HepG2 (cell line): ENCODE measurements around the gene AGRN. TPM values are rescaled to one million over a fixed set of nuclear protein-coding genes. Genes with fewer than 3 reads are reported as not detected.

Source experiments
- ATAC-seq: fragments of 200-7000 bp; cut with Tn5 transposase; 3 replicates; pipeline ENCODE4 v1.9.1; 2020; ENCODE audit warnings: mild to moderate bottlenecking, moderate library complexity
- Bru-seq: library from RNA; stranded (reverse); fragments of 400-500 nt; gene quantifications from one replicate; lab custom pipeline; 2021; lab: Mats Ljungman, UMichigan
- BruChase-seq, 2 experiments: library from RNA; stranded (reverse); fragments of 400-500 nt; gene quantifications; one replicate each; lab custom pipeline; 2021; lab: Mats Ljungman, UMichigan
- BruUV-seq: library from RNA; stranded (reverse); fragments of 400-500 nt; replicated peaks from 2 replicates; lab custom pipeline; 2021; lab: Mats Ljungman, UMichigan
- CTCF ChIA-PET: fragments of 300-600 bp; formaldehyde crosslinking; extraction: SDS; loops from one replicate; lab custom pipeline; 2021; ENCODE audit warnings: low total read pairs, inconsistent platforms, low intra/inter-chr PET ratio; lab: Yijun Ruan, JAX
- POLR2A ChIA-PET: fragments of 350-600 bp; sonication (Branson Sonifier 250); formaldehyde crosslinking; loops from one replicate; lab custom pipeline; 2020; ENCODE audit warnings: antibody characterized with exemption, inconsistent platforms; lab: Yijun Ruan, JAX
- DNase-seq: peaks from one replicate; pipeline ENCODE4 v3.0.0-alpha.2; 2015; ENCODE audit warnings: low spot score
- FAIRE-seq: peaks from 3 replicates; lab custom pipeline; 2011; peaks lifted over from hg19 to GRCh38; lab: Jason Lieb, UNC
- H2AFZ ChIP-seq: one replicate; pipeline ENCODE4 v1.6.1; 2011; ENCODE audit warnings: low read length, inconsistent platforms
- H3K27ac ChIP-seq: fragments of 300-600 bp; 3 replicates; pipeline ENCODE4 v1.8.0; 2011; ENCODE audit warnings: mixed run types, mild to moderate bottlenecking, mixed read lengths, low read length, inconsistent platforms; ENCODE audit not compliant: insufficient read depth; ENCODE audit errors: extremely low read length
- H3K27me3 ChIP-seq, 2 experiments: fragments of 200-600 bp in 1 of 2; 2 replicates in 1 of 2; 3 replicates in 1 of 2; pipeline versions ENCODE4 v1.6.0 to v1.8.0; 2011; ENCODE audit warnings: low read length in 2 of 2, mild to moderate bottlenecking in 2 of 2, moderate library complexity in 2 of 2, inconsistent platforms in 1 of 2; ENCODE audit not compliant: insufficient read depth in 2 of 2, control insufficient read depth in 1 of 2
- H3K36me3 ChIP-seq, 2 experiments: fragments of 200-600 bp in 1 of 2; replicated peaks in 1 of 2; 2 replicates in 1 of 2; 3 replicates in 1 of 2; pipeline versions ENCODE4 v1.5.1 to v1.8.0; 2011; ENCODE audit warnings: low read length in 2 of 2, inconsistent platforms in 1 of 2; ENCODE audit not compliant: insufficient read depth in 2 of 2, control insufficient read depth in 1 of 2
- H3K4me1 ChIP-seq: 2 replicates; pipeline ENCODE4 v1.5.1; 2012; ENCODE audit warnings: low read length, inconsistent platforms; ENCODE audit not compliant: insufficient read depth
- H3K4me2 ChIP-seq: 2 replicates; pipeline ENCODE4 v1.6.0; 2011; ENCODE audit warnings: low read depth, low read length, inconsistent platforms
- H3K4me3 ChIP-seq, 3 experiments: fragments of 200-600 bp in 1 of 3; sonication (generic), shearing (Covaris generic) in 1 of 3; replicated peaks in 1 of 3; 2 replicates each; pipeline ENCODE4 v1.5.1; 2011 to 2016; ENCODE audit warnings: low read length in 3 of 3, inconsistent platforms in 2 of 3, low read depth in 2 of 3, mild to moderate bottlenecking in 2 of 3, control low read depth in 1 of 3, mixed read lengths in 1 of 3; ENCODE audit not compliant: insufficient read depth in 1 of 3
- H3K79me2 ChIP-seq: one replicate; pipeline ENCODE4 v1.6.1; 2011; ENCODE audit warnings: low read length, inconsistent platforms; ENCODE audit not compliant: insufficient read depth
- H3K9ac ChIP-seq: 2 replicates; pipeline ENCODE4 v1.6.0; 2011; ENCODE audit warnings: mild to moderate bottlenecking, low read depth, low read length, inconsistent platforms; ENCODE audit not compliant: insufficient read depth
- H3K9me3 ChIP-seq: 2 replicates; pipeline ENCODE4 v1.5.1; 2012; ENCODE audit warnings: mild to moderate bottlenecking, low read length
- H4K20me1 ChIP-seq: 2 replicates; pipeline ENCODE4 v1.6.0; 2011; ENCODE audit warnings: inconsistent platforms, mild to moderate bottlenecking, low read length, moderate library complexity; ENCODE audit not compliant: insufficient read depth
- ATF7-NPFF ChIP-seq: sonication (generic); formaldehyde crosslinking; IDR thresholded peaks from 2 replicates; pipeline ENCODE4 v1.8.1; 2023; ENCODE audit warnings: mild to moderate bottlenecking, low read depth, missing genetic modification reagents, moderate library complexity
- FOXP4 ChIP-seq: sonication (generic); formaldehyde crosslinking; IDR thresholded peaks from 2 replicates; pipeline ENCODE4 v1.4.0; 2020; ENCODE audit warnings: missing genetic modification reagents
- GTF2F1 ChIP-seq: fragments of 150-350 bp; IDR thresholded peaks from 2 replicates; pipeline ENCODE4 v1.6.1; 2014; ENCODE audit warnings: low read length
- MAX ChIP-seq: IDR thresholded peaks from 2 replicates; pipeline ENCODE4 v1.6.1; 2012; ENCODE audit warnings: inconsistent platforms
- MTA1 ChIP-seq: sonication (generic); formaldehyde crosslinking; IDR thresholded peaks from 2 replicates; pipeline ENCODE4 v1.4.0; 2020; ENCODE audit warnings: missing genetic modification reagents, mild to moderate bottlenecking, borderline replicate concordance
- MXI1 ChIP-seq: IDR thresholded peaks from 3 replicates; pipeline ENCODE4 v1.6.1; 2012; ENCODE audit warnings: low read depth, low read length, inconsistent platforms, borderline replicate concordance
- POLR2AphosphoS5 ChIP-seq: IDR thresholded peaks from 2 replicates; pipeline ENCODE4 v1.6.1; 2012; ENCODE audit warnings: low read depth, low read length
- SAP130 ChIP-seq: IDR thresholded peaks from 2 replicates; pipeline ENCODE4 v1.6.1; 2016; ENCODE audit warnings: low read depth
- SPEN ChIP-seq: sonication (generic); formaldehyde crosslinking; IDR thresholded peaks from 2 replicates; pipeline ENCODE4 v1.5.1; 2020; ENCODE audit warnings: low read depth, mild to moderate bottlenecking, missing genetic modification reagents
- ZFP36L1 ChIP-seq: sonication (generic); formaldehyde crosslinking; IDR thresholded peaks from 2 replicates; pipeline ENCODE4 v1.8.0; 2022; ENCODE audit warnings: mild to moderate bottlenecking, missing genetic modification reagents, moderate library complexity
- ZFX ChIP-seq: sonication (generic); formaldehyde crosslinking; IDR thresholded peaks from 2 replicates; pipeline ENCODE4 v1.4.0; 2020; ENCODE audit warnings: mild to moderate bottlenecking, low read depth, missing genetic modification reagents, moderate library complexity
- ZFY ChIP-seq: sonication (generic); formaldehyde crosslinking; IDR thresholded peaks from 2 replicates; pipeline ENCODE4 v1.4.0; 2020; ENCODE audit warnings: missing genetic modification reagents
- ZNF574 ChIP-seq: sonication (generic); formaldehyde crosslinking; IDR thresholded peaks from 2 replicates; pipeline ENCODE4 v1.4.0; 2020; ENCODE audit warnings: missing genetic modification reagents
- ZSCAN31 ChIP-seq: sonication (generic); formaldehyde crosslinking; IDR thresholded peaks from 2 replicates; pipeline ENCODE4 v1.5.0; 2020; ENCODE audit warnings: low read depth, mild to moderate bottlenecking, missing genetic modification reagents
- WGBS: methylation state at CpG from one replicate; pipeline ENCODE4 v1.1.6; 2017; ENCODE audit warnings: low lambda C conversion rate; 5-methylcytosine and 5-hydroxymethylcytosine counted together
- in situ Hi-C: cut with HindIII; loops from 2 replicates; pipeline ENCODE4 v1.10.0; 2017; ENCODE audit warnings: low pct_unique_long_range_greater_than_20kb; ENCODE audit not compliant: extremely low pct_ligation_motif_present
- intact Hi-C: fragments of 100-400 bp; cut with micrococcal nuclease; formaldehyde crosslinking; loops from one replicate; pipeline ENCODE4 v1.10.0; 2022; ENCODE audit not compliant: unreplicated experiment
- long read RNA-seq, 2 experiments: library from RNA in 1 of 2; library from polyadenylated mRNA in 1 of 2; stranded (forward) in 1 of 2; unstranded in 1 of 2; transcript quantifications; one replicate each; pipeline ENCODE4 v2.0.0, GENCODE V29; 2019 to 2022
- polyA minus RNA-seq, 3 experiments: library from RNA; depleted of rRNA, polyadenylated mRNA; stranded (reverse); fragments of >200 nt; gene quantifications; 2 replicates each; pipeline ENCODE4 v1.2.3, GENCODE V29; 2011; ENCODE audit warnings: low replicate concordance in 1 of 3
- polyA plus RNA-seq, 8 experiments: library from polyadenylated mRNA; depleted of rRNA in 3 of 8; stranded (reverse) in 7 of 8; unstranded in 1 of 8; fragments of >200 nt; fragmentation: Illumina TruSeq in 4 of 8; extraction: Trizol in 4 of 8; gene quantifications; 2 replicates each; pipeline versions ENCODE4 v1.2.1 to v1.2.3, GENCODE V29; 2011 to 2016; ENCODE audit warnings: low read depth in 4 of 8, missing spikeins in 1 of 8, mixed read lengths in 1 of 8; ENCODE audit not compliant: insufficient read depth in 1 of 8
- total RNA-seq, 5 experiments: library from RNA; depleted of rRNA; stranded (reverse); fragments of >200 nt; fragmentation: Illumina TruSeq; extraction: Trizol; gene quantifications; 2 replicates each; pipeline ENCODE4 v1.2.3, GENCODE V29; 2016; ENCODE audit warnings: low read depth in 1 of 5

AGRN gene
- 7.3 and 29.8 TPM in 2 replicates for total RNA-seq (2016; rRNA removed; fragmentation: Illumina TruSeq; extraction: Trizol)
- 2.7 and 2.9 TPM in 2 replicates for total RNA-seq (2016; cell fraction: cytosol; rRNA removed; fragmentation: Illumina TruSeq; extraction: Trizol; ENCODE audit: low read depth)
- 5.9 and 28.3 TPM in 2 replicates for total RNA-seq (2016; cell fraction: insoluble cytoplasmic fraction; rRNA removed; fragmentation: Illumina TruSeq; extraction: Trizol)
- total RNA-seq (2016; cell fraction: membrane; rRNA removed; fragmentation: Illumina TruSeq; extraction: Trizol) = 4.9 and 5.0 TPM in 2 replicates
- total RNA-seq (2016; cell fraction: nucleus; rRNA removed; fragmentation: Illumina TruSeq; extraction: Trizol) = 36.4 and 50.3 TPM in 2 replicates
- 65.2 and 82.7 TPM in 2 replicates for polyA plus RNA-seq (2011; rRNA removed)
- polyA plus RNA-seq (2011; cell fraction: cytosol; rRNA removed) = 37.7 and 58.0 TPM in 2 replicates
- polyA plus RNA-seq (2011; cell fraction: nucleus; rRNA removed) = 667 and 906 TPM in 2 replicates
- polyA plus RNA-seq (2012) = 77.8 and 101 TPM in 2 replicates
- polyA plus RNA-seq (2016; cell fraction: cytosol; fragmentation: Illumina TruSeq; extraction: Trizol; ENCODE audit: low read depth) = 1.4 and 1.5 TPM in 2 replicates
- polyA plus RNA-seq (2016; cell fraction: insoluble cytoplasmic fraction; fragmentation: Illumina TruSeq; extraction: Trizol; ENCODE audit: low read depth) = 10.7 and 15.5 TPM in 2 replicates
- polyA plus RNA-seq (2016; cell fraction: membrane; fragmentation: Illumina TruSeq; extraction: Trizol; ENCODE audit: low read depth) = 3.2 and 3.6 TPM in 2 replicates
- 125 and 134 TPM in 2 replicates for polyA plus RNA-seq (2016; cell fraction: nucleus; fragmentation: Illumina TruSeq; extraction: Trizol; ENCODE audit: insufficient read depth, low read depth)
- polyA minus RNA-seq (2011; rRNA and poly(A)+ RNA removed; ENCODE audit: low replicate concordance) = 23.8 and 86.8 TPM in 2 replicates
- 41.3 and 50.7 TPM in 2 replicates for polyA minus RNA-seq (2011; cell fraction: cytosol; rRNA and poly(A)+ RNA removed)
- 80.3 and 86.4 TPM in 2 replicates for polyA minus RNA-seq (2011; cell fraction: nucleus; rRNA and poly(A)+ RNA removed)
- percentile 56 among the genes with signal in this experiment for Bru-seq, nascent RNA
- BruChase-seq, experiment 1, labeled RNA remaining after a 6-hour chase = percentile 80 among the genes with signal in this experiment
- BruChase-seq, experiment 2, labeled RNA remaining after a 2-hour chase = percentile 66 among the genes with signal in this experiment
- long read RNA-seq, experiment 1, partial matches to known transcripts = 4 of 5 reads
- long read RNA-seq, experiment 1, other reads (novel, unspliced or antisense) = 1 of 5 reads
- long read RNA-seq, experiment 2, partial matches to known transcripts = 128 of 166 reads
- long read RNA-seq, experiment 2, other reads (novel, unspliced or antisense) = 37 of 166 reads

GRCh38 chr1:1020000-1020404, at the start of gene AGRN:
Gene AGRN, plus strand, starts transcription at chr1:1020120. Its CDS starts 53 bp downstream, at chr1:1020173.
- peaks cover 82% of the 10 kb centered on the region for H3K4me1 ChIP-seq
- intact Hi-C loops (no loop called here), in situ Hi-C loops (loop anchor here (5.0 kb wide), 1 partner anchor 37 kb away; no protein-coding TSS in a partner anchor)
- H3K79me2 ChIP-seq = peaks cover 23% of the 10 kb centered on the region
- H3K36me3 ChIP-seq = peaks cover 4 to 10% of the 10 kb centered on the region in 2 experiments; a peak in 2 of 5 replicates
- POLR2A ChIA-PET = interaction anchor here (1.3 to 5.9 kb wide), 4 partner anchors 14 to 218 kb away, joined by 4 to 61 read pairs (median 8); no protein-coding TSS in a partner anchor
- H4K20me1 ChIP-seq = peaks cover 31% of the 10 kb centered on the region; the same call in 1 of the 2 replicates
- peak within 1 kb of the TSS; percentile 90 for H3K4me2 ChIP-seq
- H3K4me3 ChIP-seq = peak within 1 kb of the TSS; percentile 66 to 83 (median 79)
- peak within 1 kb of the TSS; percentile 74 for H3K27ac ChIP-seq
- DNase-seq (no peak), FAIRE-seq (no peak), ATAC-seq (peak; percentile 54)
- H3K9me3 ChIP-seq = no peaks in the 10 kb centered on the region
- BruUV-seq = no TSS peak
- H3K9ac ChIP-seq = peak within 1 kb of the TSS; percentile 78
- CTCF ChIA-PET = interaction anchor here (1.5 kb wide), 1 partner anchor 44 kb away, joined by 8 read pairs; no protein-coding TSS in a partner anchor
- no peaks in the 10 kb centered on the region for H3K27me3 ChIP-seq
- no peak within 1 kb of the TSS for H2AFZ ChIP-seq
- WGBS = 0% methylated on average over 2 of the region's 58 CpGs
- peak; percentile 53; the same call in 1 of the 2 replicates for TF ChIP-seq POLR2AphosphoS5
- peak; percentile 25; the same call in 1 of the 2 replicates for TF ChIP-seq MAX
- TF ChIP-seq MXI1 = peak; percentile 29; the same call in 1 of the 3 replicates
- TF ChIP-seq ZNF574 (CRISPR knock-in tag) = peak; percentile 18; the same call in 1 of the 2 replicates
- TF ChIP-seq SAP130 (CRISPR knock-in tag) = peak; percentile 34; the same call in 1 of the 2 replicates
- TF ChIP-seq ATF7-NPFF = 0 out of 2 replicates have a peak, but pooled peaks have one; percentile 41
- no peak for TF ChIP-seq MTA1
- TF ChIP-seq ZFY (CRISPR knock-in tag) = peak; percentile 63
- TF ChIP-seq ZFX = peak; percentile 61
- no peak for TF ChIP-seq FOXP4 (CRISPR knock-in tag)
- peak; percentile 20; the same call in 1 of the 2 replicates for TF ChIP-seq SPEN (CRISPR knock-in tag)
- TF ChIP-seq ZSCAN31 (CRISPR knock-in tag) = 0 out of 2 replicates have a peak, but pooled peaks have one; percentile 59
- no peak for TF ChIP-seq ZFP36L1 (CRISPR knock-in tag)
- TF ChIP-seq GTF2F1 = no peak
